ENCODE results near the gene PLK5. TPM values are rescaled to one million over a fixed set of nuclear protein-coding genes. Genes with fewer than 3 reads are reported as not detected.

The PLK5 gene
- total and polyA plus RNA-seq, 2 of the 4 experiments (the other 2 are of a cell fraction): not detected

DNA sequence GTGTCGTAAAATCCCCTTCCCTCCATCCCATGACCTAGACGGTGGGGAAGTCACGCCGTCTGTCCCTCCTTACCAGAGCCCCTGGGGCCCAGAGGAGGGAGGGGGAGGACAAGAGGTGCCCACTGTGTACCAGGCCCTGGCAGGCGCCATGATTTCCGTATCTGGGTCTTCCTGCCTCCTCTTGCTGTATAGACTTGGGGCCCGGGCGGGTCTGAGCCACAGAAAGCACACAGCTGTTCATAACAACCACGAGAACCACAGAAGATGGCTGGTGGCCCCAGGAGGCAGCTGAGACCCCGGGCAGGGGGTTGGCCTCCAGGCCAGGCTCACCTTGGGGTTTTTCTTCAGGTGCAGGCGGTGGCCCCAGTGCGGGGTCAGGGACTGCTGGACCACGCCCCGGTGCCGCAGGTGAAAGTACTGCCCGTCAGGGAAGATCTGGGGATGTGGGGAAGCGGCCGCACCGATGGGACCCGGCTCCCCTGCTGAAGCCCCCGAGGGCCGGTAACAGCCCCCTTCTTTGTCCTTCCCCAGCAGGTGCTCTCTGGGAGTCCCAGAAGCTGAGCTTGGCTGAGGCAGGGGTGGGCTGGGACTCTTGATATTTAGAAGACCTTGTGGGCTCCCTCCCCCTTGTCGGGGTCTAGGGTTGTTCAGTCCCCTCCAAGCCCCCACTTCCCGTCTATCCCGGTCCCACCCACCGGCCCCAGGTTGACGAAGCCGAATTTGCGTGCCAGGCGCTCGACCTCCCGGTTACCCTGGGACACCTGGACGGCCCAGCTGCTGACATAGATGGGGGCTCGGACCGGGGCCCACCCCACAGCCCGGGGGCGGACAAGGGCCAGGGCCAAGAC is 34.2 kb upstream of the PLK5 start (continued):
- TF ChIP-seq, protein P1, sequence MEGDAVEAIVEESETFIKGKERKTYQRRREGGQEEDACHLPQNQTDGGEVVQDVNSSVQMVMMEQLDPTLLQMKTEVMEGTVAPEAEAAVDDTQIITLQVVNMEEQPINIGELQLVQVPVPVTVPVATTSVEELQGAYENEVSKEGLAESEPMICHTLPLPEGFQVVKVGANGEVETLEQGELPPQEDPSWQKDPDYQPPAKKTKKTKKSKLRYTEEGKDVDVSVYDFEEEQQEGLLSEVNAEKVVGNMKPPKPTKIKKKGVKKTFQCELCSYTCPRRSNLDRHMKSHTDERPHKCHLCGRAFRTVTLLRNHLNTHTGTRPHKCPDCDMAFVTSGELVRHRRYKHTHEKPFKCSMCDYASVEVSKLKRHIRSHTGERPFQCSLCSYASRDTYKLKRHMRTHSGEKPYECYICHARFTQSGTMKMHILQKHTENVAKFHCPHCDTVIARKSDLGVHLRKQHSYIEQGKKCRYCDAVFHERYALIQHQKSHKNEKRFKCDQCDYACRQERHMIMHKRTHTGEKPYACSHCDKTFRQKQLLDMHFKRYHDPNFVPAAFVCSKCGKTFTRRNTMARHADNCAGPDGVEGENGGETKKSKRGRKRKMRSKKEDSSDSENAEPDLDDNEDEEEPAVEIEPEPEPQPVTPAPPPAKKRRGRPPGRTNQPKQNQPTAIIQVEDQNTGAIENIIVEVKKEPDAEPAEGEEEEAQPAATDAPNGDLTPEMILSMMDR (conservative IDR thresholded peaks at IDR 0.05; ENCODE audit: low read depth, low read length): no peak

All from IMR-90 (cell line).